A673 (cell line): Measurements from ENCODE around the gene AKAP7. TPM values are rescaled to one million over a fixed set of nuclear protein-coding genes. Genes with fewer than 3 reads are reported as not detected.
A peak's percentile ranks its signal among the peaks of the same experiment; 100 is the strongest.

Experiments
- BruUV-seq: library from RNA; stranded (reverse); fragments of 400-500 nt; replicated peaks from 2 replicates; lab custom pipeline; 2021; lab: Mats Ljungman, UMichigan
- CTCF ChIA-PET: fragments of 300-600 bp; sonication (Branson Sonifier 250); formaldehyde crosslinking; loops from one replicate; lab custom pipeline; 2022; ENCODE audit warnings: antibody characterized with exemption; lab: Charles Lee
- POLR2A ChIA-PET: fragments of 300-600 bp; sonication (Branson Sonifier 250); formaldehyde crosslinking; loops from one replicate; lab custom pipeline; 2022; ENCODE audit warnings: antibody characterized with exemption; ENCODE audit not compliant: low non-redundant PET; lab: Charles Lee
- DNase-seq: peaks from one replicate; pipeline ENCODE4 v3.0.0-alpha.2; 2015; ENCODE audit warnings: low spot score
- H3K27ac ChIP-seq: fragments of 200-600 bp; sonication (generic); 2 replicates; pipeline ENCODE4 v1.5.1; 2016; ENCODE audit warnings: mixed run types, low read depth, mild to moderate bottlenecking, mixed read lengths, antibody characterized with exemption, low read length; ENCODE audit not compliant: poor library complexity, severe bottlenecking
- H3K27me3 ChIP-seq: fragments of 200-600 bp; sonication (generic); replicated peaks from 2 replicates; pipeline ENCODE4 v1.6.1; 2017; ENCODE audit warnings: mixed run types, low read depth, mild to moderate bottlenecking, mixed read lengths, antibody characterized with exemption, low read length; ENCODE audit not compliant: insufficient read depth, poor library complexity
- H3K36me3 ChIP-seq: fragments of 200-600 bp; sonication (generic); 2 replicates; pipeline ENCODE4 v1.6.1; 2016; ENCODE audit warnings: mixed run types, mild to moderate bottlenecking, mixed read lengths, antibody characterized with exemption, low read length; ENCODE audit not compliant: insufficient read depth, poor library complexity, severe bottlenecking
- H3K4me1 ChIP-seq: fragments of 200-600 bp; sonication (generic); 2 replicates; pipeline ENCODE4 v1.6.1; 2017; ENCODE audit warnings: mixed run types, mild to moderate bottlenecking, mixed read lengths, antibody characterized with exemption, low read length; ENCODE audit not compliant: insufficient read depth, poor library complexity, severe bottlenecking
- H3K4me3 ChIP-seq: fragments of 200-600 bp; sonication (generic); 2 replicates; pipeline ENCODE4 v1.5.1; 2016; ENCODE audit warnings: low read depth, mixed run types, mild to moderate bottlenecking, mixed read lengths, low read length; ENCODE audit not compliant: poor library complexity, severe bottlenecking
- H3K9me3 ChIP-seq: fragments of 200-600 bp; sonication (generic); 2 replicates; pipeline ENCODE4 v1.6.1; 2016; ENCODE audit warnings: mixed run types, low read depth, mild to moderate bottlenecking, mixed read lengths, antibody characterized with exemption, low read length; ENCODE audit not compliant: poor library complexity, severe bottlenecking
- EZH2 ChIP-seq: fragments of 200-600 bp; sonication (generic); IDR thresholded peaks from 2 replicates; pipeline ENCODE4 v1.6.1; 2017; ENCODE audit warnings: borderline replicate concordance, low read depth, mild to moderate bottlenecking, mixed read lengths, antibody characterized with exemption, low read length; ENCODE audit not compliant: poor library complexity, severe bottlenecking
- intact Hi-C: fragments of 100-400 bp; cut with micrococcal nuclease; formaldehyde crosslinking; loops from one replicate; pipeline ENCODE4 v1.10.0; 2022; ENCODE audit not compliant: unreplicated experiment
- total RNA-seq: library from RNA; stranded (reverse); gene quantifications from 2 replicates; pipeline ENCODE4 v1.2.3, GENCODE V29; 2021
- TF ChIP-seq, protein P1 (sequence below): fragments of 300-800, 200-600 bp; sonication (generic); conservative IDR thresholded peaks from 2 replicates; pipeline ENCODE4 v1.5.1; 2017; ENCODE audit warnings: low read depth, mild to moderate bottlenecking, antibody characterized with exemption, low read length, moderate library complexity, mixed read lengths

Gene AKAP7
- total RNA-seq, 1 experiment from 2014 or later: 59.5 TPM

DNA sequence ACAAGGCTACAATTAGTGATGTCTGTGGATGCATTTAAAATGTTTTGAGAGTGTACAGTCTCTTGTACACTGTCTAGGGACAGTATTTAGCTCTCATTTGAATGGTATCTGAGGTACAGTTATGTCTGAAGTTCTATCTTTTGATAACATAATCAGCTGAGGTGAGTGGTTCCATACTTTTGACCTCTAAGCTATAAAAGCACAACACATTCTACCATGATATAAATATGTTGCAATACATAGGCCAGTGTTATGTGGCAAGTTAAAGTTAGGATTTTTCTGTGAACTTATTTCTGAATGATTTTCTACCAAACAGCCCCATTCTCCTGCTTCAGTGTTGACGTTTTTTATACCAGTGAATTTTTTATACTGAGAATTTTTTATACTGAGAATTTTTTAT is 77.6 kb downstream of the AKAP7 start:
- peaks cover 8% of the 10 kb centered on the region for H3K36me3 ChIP-seq
- ChIA-PET POLR2A (no interaction called here), CTCF (no interaction called here)
- intact Hi-C loops: no loop called here
- H3K27me3 ChIP-seq: no peaks in the 10 kb centered on the region
- no peaks in the 10 kb centered on the region for H3K9me3 ChIP-seq
- H3K27ac ChIP-seq: peak overlapping the region; percentile 28
- H3K4me1 ChIP-seq: peaks cover 90% of the 10 kb centered on the region
- H3K4me3 ChIP-seq: no peak overlapping the region
- no peak for DNase-seq
- TF ChIP-seq, protein P1, sequence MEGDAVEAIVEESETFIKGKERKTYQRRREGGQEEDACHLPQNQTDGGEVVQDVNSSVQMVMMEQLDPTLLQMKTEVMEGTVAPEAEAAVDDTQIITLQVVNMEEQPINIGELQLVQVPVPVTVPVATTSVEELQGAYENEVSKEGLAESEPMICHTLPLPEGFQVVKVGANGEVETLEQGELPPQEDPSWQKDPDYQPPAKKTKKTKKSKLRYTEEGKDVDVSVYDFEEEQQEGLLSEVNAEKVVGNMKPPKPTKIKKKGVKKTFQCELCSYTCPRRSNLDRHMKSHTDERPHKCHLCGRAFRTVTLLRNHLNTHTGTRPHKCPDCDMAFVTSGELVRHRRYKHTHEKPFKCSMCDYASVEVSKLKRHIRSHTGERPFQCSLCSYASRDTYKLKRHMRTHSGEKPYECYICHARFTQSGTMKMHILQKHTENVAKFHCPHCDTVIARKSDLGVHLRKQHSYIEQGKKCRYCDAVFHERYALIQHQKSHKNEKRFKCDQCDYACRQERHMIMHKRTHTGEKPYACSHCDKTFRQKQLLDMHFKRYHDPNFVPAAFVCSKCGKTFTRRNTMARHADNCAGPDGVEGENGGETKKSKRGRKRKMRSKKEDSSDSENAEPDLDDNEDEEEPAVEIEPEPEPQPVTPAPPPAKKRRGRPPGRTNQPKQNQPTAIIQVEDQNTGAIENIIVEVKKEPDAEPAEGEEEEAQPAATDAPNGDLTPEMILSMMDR: no peak
- no peak for TF ChIP-seq EZH2
- no TSS peak for BruUV-seq

GRCh38 chr6:131213501-131213990 is 78.3 kb downstream of the AKAP7 start:
- ChIA-PET POLR2A (no interaction called here), CTCF (no interaction called here)

GRCh38 chr6:131215219-131215618 is 80.0 kb downstream of the AKAP7 start:
- CTCF ChIA-PET: no interaction called here
- intact Hi-C loops: no loop called here
- DNase-seq: no peak
- Histone ChIP-seq H3K4me1 (peaks cover 75% of the 10 kb centered on the region), H3K4me3 (no peak overlapping the region), H3K27ac (peak overlapping the region; percentile 52), H3K27me3 (no peaks in the 10 kb centered on the region), H3K9me3 (no peaks in the 10 kb centered on the region), H3K36me3 (no peaks in the 10 kb centered on the region)
- POLR2A ChIA-PET: no interaction called here
- no peak for TF ChIP-seq EZH2
- TF ChIP-seq, protein P1: no peak
- no TSS peak for BruUV-seq

More at GRCh38 chr6:131213501-131213990, 78.3 kb downstream of the AKAP7 start:
- peak overlapping the region; percentile 28 for H3K27ac ChIP-seq
- BruUV-seq: no TSS peak
- peaks cover 8% of the 10 kb centered on the region for H3K36me3 ChIP-seq
- H3K9me3 ChIP-seq: no peaks in the 10 kb centered on the region
- intact Hi-C loops: no loop called here
- no peak overlapping the region for H3K4me3 ChIP-seq
- no peaks in the 10 kb centered on the region for H3K27me3 ChIP-seq
- peak; percentile 56 for DNase-seq
- peaks cover 87% of the 10 kb centered on the region for H3K4me1 ChIP-seq
- TF ChIP-seq EZH2: no peak
- TF ChIP-seq, protein P1: no peak
